Esophagus muscularis mucosa (tissue), 4 donors: ENCODE results near the gene UBE2E2. TPM values are rescaled to one million over a fixed set of nuclear protein-coding genes. Genes with fewer than 3 reads are reported as not detected.

ENCODE experiments used
- DNase-seq: peaks from one replicate; pipeline ENCODE4 v3.0.0-alpha.2; 2017; ENCODE audit errors: extremely low spot score
- H3K27ac ChIP-seq, 4 donors: fragments of 200-600 bp; sonication (generic); replicated peaks in 1 of 4; 1 replicate in 3 of 4; 2 replicates in 1 of 4; pipeline ENCODE4 v1.5.1; 2016 to 2019; ENCODE audit warnings: mild to moderate bottlenecking in 1 of 4
- H3K27me3 ChIP-seq, 4 donors: fragments of 200-600 bp; sonication (generic); one replicate each; pipeline versions ENCODE4 v1.5.1 to v1.6.0; 2016 to 2019
- H3K36me3 ChIP-seq, 4 donors: fragments of 200-600 bp; sonication (generic); one replicate each; pipeline ENCODE4 v1.5.1; 2016 to 2019
- H3K4me1 ChIP-seq, 4 donors: fragments of 200-600 bp; sonication (generic); one replicate each; pipeline ENCODE4 v1.5.1; 2016 to 2019
- H3K4me3 ChIP-seq, 4 donors: fragments of 200-600 bp; sonication (generic); 1 replicate in 2 of 4; 2 replicates in 2 of 4; pipeline ENCODE4 v1.5.1; 2016 to 2019; ENCODE audit warnings: mild to moderate bottlenecking in 4 of 4, moderate library complexity in 1 of 4
- H3K9me3 ChIP-seq, 4 donors: fragments of 200-600 bp; sonication (generic); 1 replicate in 3 of 4; 2 replicates in 1 of 4; pipeline ENCODE4 v1.5.1; 2016 to 2019
- EP300 ChIP-seq: sonication (generic); formaldehyde crosslinking; IDR thresholded peaks from one replicate; pipeline ENCODE4 v1.6.1; 2017; ENCODE audit warnings: antibody characterized with exemption
- POLR2A ChIP-seq: fragments of 450-650 bp; IDR thresholded peaks from one replicate; pipeline ENCODE4 v1.6.1; 2017; ENCODE audit warnings: antibody characterized with exemption, moderate library complexity, mild to moderate bottlenecking, low read depth
- POLR2AphosphoS5 ChIP-seq, 2 donors: sonication (generic); formaldehyde crosslinking; IDR thresholded peaks; one replicate each; pipeline ENCODE4 v1.6.1; 2017; ENCODE audit warnings: antibody characterized with exemption in 2 of 2
- WGBS: methylation state at CpG from one replicate; pipeline ENCODE4 v1.1.5; 2018; 5-methylcytosine and 5-hydroxymethylcytosine counted together
- intact Hi-C: fragments of 100-400 bp; cut with DNase I; formaldehyde crosslinking; loops from one replicate; pipeline ENCODE4 v1.15.1; 2023
- total RNA-seq, 4 donors: library from RNA; depleted of rRNA; stranded (reverse); fragments of >200 nt; gene quantifications; one replicate each; pipeline versions ENCODE4 v1.1.0 to v1.2.1, GENCODE V29; 2016
- TF ChIP-seq, protein P1 (sequence below), 3 experiments: fragments of 200-600 bp in 2 of 3; fragments of 450-650 bp in 1 of 3; sonication (generic) in 2 of 3; IDR thresholded peaks; one replicate each; pipeline ENCODE4 v1.5.1; 2017 to 2019; ENCODE audit warnings: antibody characterized with exemption in 3 of 3, mild to moderate bottlenecking in 2 of 3, moderate library complexity in 1 of 3

The UBE2E2 gene
- total RNA-seq, 4 donors from 2014 or later, result 53.5 to 143 (median 90.3) TPM

DNA sequence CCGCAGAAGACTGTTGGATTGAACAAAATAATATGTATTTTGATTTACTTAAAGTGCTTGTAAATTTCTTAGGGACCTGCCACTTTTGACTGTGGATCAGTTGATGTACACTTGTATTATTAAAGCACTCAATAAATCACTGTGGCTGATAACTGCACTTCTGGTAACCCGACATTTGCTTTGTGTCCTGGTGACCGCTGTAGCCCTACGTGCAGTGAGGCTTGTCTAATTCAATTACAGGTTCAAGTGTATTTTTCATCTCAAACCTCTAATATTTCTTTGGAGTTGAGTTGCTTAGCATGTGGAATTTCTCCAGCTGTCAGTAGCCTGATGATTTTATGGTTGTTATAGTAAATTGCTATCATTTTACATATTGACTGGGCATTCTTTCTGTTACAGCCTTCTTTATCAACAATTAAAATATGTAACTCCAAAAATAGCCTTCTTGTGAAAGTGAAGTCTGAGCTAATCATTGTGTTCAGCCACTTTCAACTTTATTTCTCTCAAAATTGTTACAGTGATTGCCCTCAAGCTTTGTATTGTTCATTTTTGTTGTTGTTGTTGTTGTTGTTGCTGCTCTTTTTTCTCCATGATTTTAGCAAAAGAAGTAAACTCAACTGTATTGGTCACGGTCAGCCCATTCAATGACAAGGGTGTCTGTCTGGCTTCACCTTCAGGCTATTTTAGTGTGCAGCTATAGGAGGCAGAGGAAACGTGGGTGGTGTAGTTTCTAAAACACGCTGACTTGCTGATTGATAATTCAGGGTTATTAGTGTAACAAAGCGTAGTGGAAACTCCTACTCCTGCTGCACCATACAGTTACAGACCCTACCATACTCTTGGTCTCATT lies 387.5 kb downstream of the UBE2E2 start:
- WGBS, result 68% methylated on average over 8 of the region's 8 CpGs
- no peak for TF ChIP-seq POLR2AphosphoS5 (IDR thresholded peaks at IDR 0.05)
- no peak for TF ChIP-seq EP300
- TF ChIP-seq, protein P1, sequence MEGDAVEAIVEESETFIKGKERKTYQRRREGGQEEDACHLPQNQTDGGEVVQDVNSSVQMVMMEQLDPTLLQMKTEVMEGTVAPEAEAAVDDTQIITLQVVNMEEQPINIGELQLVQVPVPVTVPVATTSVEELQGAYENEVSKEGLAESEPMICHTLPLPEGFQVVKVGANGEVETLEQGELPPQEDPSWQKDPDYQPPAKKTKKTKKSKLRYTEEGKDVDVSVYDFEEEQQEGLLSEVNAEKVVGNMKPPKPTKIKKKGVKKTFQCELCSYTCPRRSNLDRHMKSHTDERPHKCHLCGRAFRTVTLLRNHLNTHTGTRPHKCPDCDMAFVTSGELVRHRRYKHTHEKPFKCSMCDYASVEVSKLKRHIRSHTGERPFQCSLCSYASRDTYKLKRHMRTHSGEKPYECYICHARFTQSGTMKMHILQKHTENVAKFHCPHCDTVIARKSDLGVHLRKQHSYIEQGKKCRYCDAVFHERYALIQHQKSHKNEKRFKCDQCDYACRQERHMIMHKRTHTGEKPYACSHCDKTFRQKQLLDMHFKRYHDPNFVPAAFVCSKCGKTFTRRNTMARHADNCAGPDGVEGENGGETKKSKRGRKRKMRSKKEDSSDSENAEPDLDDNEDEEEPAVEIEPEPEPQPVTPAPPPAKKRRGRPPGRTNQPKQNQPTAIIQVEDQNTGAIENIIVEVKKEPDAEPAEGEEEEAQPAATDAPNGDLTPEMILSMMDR (IDR thresholded peaks at IDR 0.05), result no peak
- no peak for TF ChIP-seq POLR2A
- no peaks in the 10 kb centered on the region for H3K9me3 ChIP-seq
- peak; percentile 39 for DNase-seq
- intact Hi-C loops, result no loop called here
- H3K27ac ChIP-seq, result no peak overlapping the region
- H3K4me1 ChIP-seq, result no peaks in the 10 kb centered on the region
- no peak overlapping the region for H3K4me3 ChIP-seq
- no peaks in the 10 kb centered on the region for H3K27me3 ChIP-seq
- H3K36me3 ChIP-seq, result peaks cover 0 to 15% (median 0%) of the 10 kb centered on the region in 4 donors

DNA sequence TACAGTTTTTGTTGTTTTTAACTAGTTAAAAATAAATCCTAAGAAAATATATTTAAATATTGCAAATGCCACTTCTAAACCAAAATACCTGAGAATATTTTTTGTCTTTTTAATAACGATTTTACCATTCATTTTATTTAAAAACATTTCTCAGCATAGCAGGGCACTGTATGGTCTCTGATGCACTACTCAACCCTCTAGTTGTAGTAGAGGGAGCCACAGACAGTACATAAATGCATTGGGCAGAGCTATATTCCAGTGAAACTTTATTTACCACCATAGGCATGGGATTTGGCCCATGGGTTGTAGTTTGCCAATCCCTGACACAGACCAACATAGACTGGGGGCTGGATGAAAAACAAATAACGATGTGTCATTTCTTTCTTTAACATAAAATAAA lies 388.2 kb downstream of the UBE2E2 start:
- H3K27me3 ChIP-seq, result no peaks in the 10 kb centered on the region
- no peak overlapping the region for H3K4me3 ChIP-seq
- peak; percentile 12 for DNase-seq
- H3K27ac ChIP-seq, result no peak overlapping the region
- H3K9me3 ChIP-seq, result no peaks in the 10 kb centered on the region
- peaks cover 0 to 17% (median 1%) of the 10 kb centered on the region in 4 donors for H3K36me3 ChIP-seq
- WGBS, result 94% methylated on average over 2 of the region's 2 CpGs
- H3K4me1 ChIP-seq, result no peaks in the 10 kb centered on the region
- no peak for TF ChIP-seq POLR2A
- TF ChIP-seq POLR2AphosphoS5 (IDR thresholded peaks at IDR 0.05), result no peak
- TF ChIP-seq, protein P1 (IDR thresholded peaks at IDR 0.05), result no peak
- TF ChIP-seq EP300, result no peak
- intact Hi-C loops, result no loop called here

DNA sequence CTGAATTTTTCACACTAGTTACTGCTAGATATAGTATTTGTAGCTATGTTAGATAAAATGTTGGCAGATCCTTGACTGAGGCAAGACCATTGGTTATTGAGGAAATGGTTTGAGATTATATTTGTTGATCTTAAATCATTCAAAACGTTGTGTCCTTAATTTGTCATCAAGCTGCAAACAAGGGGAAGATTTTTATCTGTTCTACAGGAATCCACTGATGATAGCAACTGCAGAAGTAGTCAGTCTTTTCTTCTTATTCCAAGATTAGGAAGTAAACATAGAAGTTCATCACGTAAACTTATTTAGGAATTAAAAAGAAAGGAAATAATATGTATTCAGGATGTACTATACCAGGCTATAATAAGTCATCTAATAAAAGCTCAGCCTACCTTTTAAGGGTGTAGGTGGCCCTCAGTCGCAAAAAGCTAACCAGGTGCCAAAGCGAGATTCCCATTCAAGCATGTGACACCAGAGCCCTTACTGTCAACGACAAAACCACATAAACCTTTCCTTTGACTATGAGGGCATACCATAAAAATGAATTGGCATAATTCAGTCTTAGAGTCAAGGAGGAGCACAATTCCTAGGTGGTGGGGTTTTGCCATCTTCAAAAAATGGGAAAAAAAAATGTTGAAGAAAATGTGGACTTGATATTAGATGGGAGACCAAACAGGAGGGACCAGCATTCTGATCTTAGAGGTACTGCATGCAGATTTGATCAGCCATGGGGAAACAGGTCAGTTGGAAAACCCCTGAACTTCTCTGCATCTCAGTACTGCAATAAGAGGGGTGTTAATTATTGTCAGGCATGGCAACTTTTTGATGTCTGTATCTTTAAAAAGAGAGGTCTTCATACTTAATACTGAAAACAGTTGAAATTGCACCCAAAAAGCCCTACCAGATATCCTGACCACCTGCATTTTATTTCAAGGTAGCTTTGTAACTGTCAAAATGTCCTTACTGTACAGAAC lies 390.1 kb downstream of the UBE2E2 start:
- peak; percentile 26 for DNase-seq
- Histone ChIP-seq H3K36me3 (peaks cover 0 to 21% (median 2%) of the 10 kb centered on the region in 4 donors), H3K9me3 (no peaks in the 10 kb centered on the region), H3K27me3 (no peaks in the 10 kb centered on the region), H3K4me1 (no peaks in the 10 kb centered on the region), H3K4me3 (no peak overlapping the region), H3K27ac (no peak overlapping the region)
- WGBS, result 82% methylated on average over 5 of the region's 5 CpGs
- intact Hi-C loops, result no loop called here
- TF ChIP-seq POLR2A (no peak), EP300 (no peak), POLR2AphosphoS5 (IDR thresholded peaks at IDR 0.05) (no peak)
- TF ChIP-seq, protein P1 (IDR thresholded peaks at IDR 0.05), result no peak

DNA sequence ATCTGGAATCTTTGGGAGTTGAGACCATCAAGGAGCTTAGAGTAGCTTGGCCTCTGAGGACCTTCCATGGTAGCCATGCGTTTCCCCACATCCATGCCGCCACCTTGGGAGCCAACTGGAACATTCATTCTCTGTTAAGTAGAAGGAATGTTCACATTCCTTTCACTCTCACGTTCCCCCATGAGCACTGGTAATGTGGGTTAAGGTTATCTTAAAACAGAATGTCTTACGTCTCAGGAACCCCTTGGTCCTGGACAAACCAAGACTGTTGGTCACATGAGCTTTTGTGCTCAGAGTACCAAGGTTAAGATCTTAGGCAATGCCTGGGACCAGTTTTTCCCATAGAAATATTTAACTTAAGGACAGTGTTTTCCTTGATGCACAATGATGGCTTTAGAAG lies 390.9 kb downstream of the UBE2E2 start:
- intact Hi-C loops, result no loop called here
- no peak overlapping the region for H3K4me3 ChIP-seq
- WGBS, result 93% methylated on average over 4 of the region's 4 CpGs

More for the DNA sequence above, 390.9 kb downstream of the UBE2E2 start:
- Histone ChIP-seq H3K4me1 (no peaks in the 10 kb centered on the region), H3K27ac (no peak overlapping the region), H3K36me3 (peaks cover 0 to 21% (median 2%) of the 10 kb centered on the region in 4 donors), H3K9me3 (no peaks in the 10 kb centered on the region), H3K27me3 (no peaks in the 10 kb centered on the region)
- DNase-seq, result peak; percentile 31
- TF ChIP-seq POLR2A, result no peak
- no peak for TF ChIP-seq EP300
- TF ChIP-seq POLR2AphosphoS5 (IDR thresholded peaks at IDR 0.05), result no peak
- TF ChIP-seq, protein P1 (IDR thresholded peaks at IDR 0.05), result no peak
